ENCODE results near the gene PRR35. TPM values are rescaled to one million over a fixed set of nuclear protein-coding genes. Genes with fewer than 3 reads are reported as not detected.

Gene PRR35
- total and polyA plus RNA-seq, 4 donors = not detected

GRCh38 chr16:563072-563644 lies 3.0 kb downstream of the PRR35 start:
- H3K36me3 ChIP-seq (ENCODE audit: control insufficient read depth in 4 of 4, insufficient read depth in 3 of 4, low read depth in 1 of 4, low read length in 3 of 4) = no peaks in the 10 kb centered on the region
- peaks cover 0 to 5% (median under 1%) of the 10 kb centered on the region in 4 donors for H3K27me3 ChIP-seq (ENCODE audit: control insufficient read depth in 4 of 4, insufficient read depth in 4 of 4, low read length in 3 of 4)
- no peak overlapping the region for H3K27ac ChIP-seq (ENCODE audit: low read depth in 1 of 2, low read length in 2 of 2)
- no peak overlapping the region for H3K4me3 ChIP-seq (ENCODE audit: low read depth in 1 of 3, low read length in 3 of 3)
- no peaks in the 10 kb centered on the region for H3K9me3 ChIP-seq (ENCODE audit: control insufficient read depth in 4 of 4, low read length in 3 of 4)
- no peak overlapping the region for H3K9ac ChIP-seq (ENCODE audit: low read depth in 1 of 2, low read length in 2 of 2)
- DNase-seq (ENCODE audit: low spot score) = no peak
- TF ChIP-seq GABPA (IDR thresholded peaks at IDR 0.05 in 1 of 2, conservative IDR thresholded peaks at IDR 0.05 in 1 of 2) = no peak
- no peak for TF ChIP-seq FOXA2 (IDR thresholded peaks at IDR 0.05)
- TF ChIP-seq SP1 (IDR thresholded peaks at IDR 0.05) = no peak
- no peak for TF ChIP-seq NR2F2 (IDR thresholded peaks at IDR 0.05)
- TF ChIP-seq FOXA1 (IDR thresholded peaks at IDR 0.05) = no peak
- no peak for TF ChIP-seq TAF1 (conservative IDR thresholded peaks at IDR 0.05)
- TF ChIP-seq RAD21 (IDR thresholded peaks at IDR 0.05) = no peak
- H3K4me1 ChIP-seq (ENCODE audit: control insufficient read depth in 4 of 4, insufficient read depth in 4 of 4, low read length in 3 of 4) = peaks cover 3 to 27% (median 9%) of the 10 kb centered on the region in 4 donors
- 85% methylated on average over 30 of the region's 30 CpGs for WGBS

GRCh38 chr16:564690-565418 lies 4.7 kb downstream of the PRR35 start:
- no peak overlapping the region for H3K27ac ChIP-seq (ENCODE audit: low read depth in 1 of 2, low read length in 2 of 2)

GRCh38 chr16:565419-566330 lies 5.5 kb downstream of the PRR35 start:
- DNase-seq (ENCODE audit: low spot score) = no peak
- no peak for TF ChIP-seq FOXA1 (IDR thresholded peaks at IDR 0.05)
- TF ChIP-seq GABPA (IDR thresholded peaks at IDR 0.05 in 1 of 2, conservative IDR thresholded peaks at IDR 0.05 in 1 of 2) = no peak
- TF ChIP-seq MAX (IDR thresholded peaks at IDR 0.05) = no peak
- no peak for TF ChIP-seq TAF1 (conservative IDR thresholded peaks at IDR 0.05)
- TF ChIP-seq FOXA2 (IDR thresholded peaks at IDR 0.05) = no peak
- TF ChIP-seq SP1 (IDR thresholded peaks at IDR 0.05) = no peak
- TF ChIP-seq JUND (IDR thresholded peaks at IDR 0.05) = no peak
- TF ChIP-seq RAD21 (IDR thresholded peaks at IDR 0.05) = no peak
- no peak for TF ChIP-seq HNF4A (conservative IDR thresholded peaks at IDR 0.05)
- TF ChIP-seq RXRA (IDR thresholded peaks at IDR 0.05) = no peak
- 50% methylated on average over 35 of the region's 35 CpGs for WGBS
- Histone ChIP-seq H3K27ac (ENCODE audit: low read depth in 1 of 2, low read length in 2 of 2) (no peak overlapping the region), H3K36me3 (ENCODE audit: control insufficient read depth in 4 of 4, insufficient read depth in 3 of 4, low read depth in 1 of 4, low read length in 3 of 4) (no peaks in the 10 kb centered on the region), H3K9ac (ENCODE audit: low read depth in 1 of 2, low read length in 2 of 2) (no peak overlapping the region), H3K9me3 (ENCODE audit: control insufficient read depth in 4 of 4, low read length in 3 of 4) (no peaks in the 10 kb centered on the region), H3K4me3 (ENCODE audit: low read depth in 1 of 3, low read length in 3 of 3) (peak overlapping the region in 1 of 3 donors; percentile 9), H3K4me1 (ENCODE audit: control insufficient read depth in 4 of 4, insufficient read depth in 4 of 4, low read length in 3 of 4) (peaks cover 5 to 29% (median 10%) of the 10 kb centered on the region in 4 donors), H3K27me3 (ENCODE audit: control insufficient read depth in 4 of 4, insufficient read depth in 4 of 4, low read length in 3 of 4) (peaks cover 0 to 2% (median 0%) of the 10 kb centered on the region in 4 donors)

More at GRCh38 chr16:564690-565418, 4.7 kb downstream of the PRR35 start:
- Histone ChIP-seq H3K4me1 (ENCODE audit: control insufficient read depth in 4 of 4, insufficient read depth in 4 of 4, low read length in 3 of 4) (peaks cover 4 to 23% (median 6%) of the 10 kb centered on the region in 4 donors), H3K9me3 (ENCODE audit: control insufficient read depth in 4 of 4, low read length in 3 of 4) (no peaks in the 10 kb centered on the region), H3K4me3 (ENCODE audit: low read depth in 1 of 3, low read length in 3 of 3) (peak overlapping the region in 1 of 3 donors; percentile 9), H3K36me3 (ENCODE audit: control insufficient read depth in 4 of 4, insufficient read depth in 3 of 4, low read depth in 1 of 4, low read length in 3 of 4) (no peaks in the 10 kb centered on the region), H3K9ac (ENCODE audit: low read depth in 1 of 2, low read length in 2 of 2) (no peak overlapping the region), H3K27me3 (ENCODE audit: control insufficient read depth in 4 of 4, insufficient read depth in 4 of 4, low read length in 3 of 4) (peaks cover 0 to 2% (median 0%) of the 10 kb centered on the region in 4 donors)
- WGBS = 89% methylated on average over 42 of the region's 42 CpGs
- no peak for DNase-seq (ENCODE audit: low spot score)
- TF ChIP-seq GABPA (IDR thresholded peaks at IDR 0.05 in 1 of 2, conservative IDR thresholded peaks at IDR 0.05 in 1 of 2) = no peak
